Kidney epithelial cell (primary cell): ENCODE measurements around the gene SLC4A2. TPM values are rescaled to one million over a fixed set of nuclear protein-coding genes. Genes with fewer than 3 reads are reported as not detected.

ENCODE experiments used
- DNase-seq: peaks from one replicate; pipeline ENCODE4 v3.0.0-alpha.2; 2010; ENCODE audit warnings: low read depth
- H3K27me3 ChIP-seq: 2 replicates; pipeline ENCODE4 v1.6.0; 2011; ENCODE audit warnings: low read length; ENCODE audit not compliant: control insufficient read depth, insufficient read depth
- H3K36me3 ChIP-seq: 2 replicates; pipeline ENCODE4 v1.5.1; 2011; ENCODE audit warnings: low read length; ENCODE audit not compliant: control insufficient read depth, insufficient read depth
- H3K4me3 ChIP-seq: 2 replicates; pipeline ENCODE4 v1.5.1; 2011; ENCODE audit warnings: low read depth, mild to moderate bottlenecking, control low read depth, low read length
- total RNA-seq: library from RNA; depleted of rRNA; stranded (reverse); fragments of >200 nt; gene quantifications from 2 replicates; pipeline ENCODE4 v1.2.3, GENCODE V29; 2015
- TF ChIP-seq, protein P1 (sequence below): IDR thresholded peaks from 2 replicates; pipeline ENCODE4 v1.5.1; 2011; ENCODE audit warnings: mild to moderate bottlenecking, moderate library complexity, low read length, control low read depth, inconsistent platforms; ENCODE audit not compliant: insufficient read depth, poor library complexity, severe bottlenecking

The SLC4A2 gene
- total RNA-seq, 1 donor from 2014 or later, result 166 TPM

DNA sequence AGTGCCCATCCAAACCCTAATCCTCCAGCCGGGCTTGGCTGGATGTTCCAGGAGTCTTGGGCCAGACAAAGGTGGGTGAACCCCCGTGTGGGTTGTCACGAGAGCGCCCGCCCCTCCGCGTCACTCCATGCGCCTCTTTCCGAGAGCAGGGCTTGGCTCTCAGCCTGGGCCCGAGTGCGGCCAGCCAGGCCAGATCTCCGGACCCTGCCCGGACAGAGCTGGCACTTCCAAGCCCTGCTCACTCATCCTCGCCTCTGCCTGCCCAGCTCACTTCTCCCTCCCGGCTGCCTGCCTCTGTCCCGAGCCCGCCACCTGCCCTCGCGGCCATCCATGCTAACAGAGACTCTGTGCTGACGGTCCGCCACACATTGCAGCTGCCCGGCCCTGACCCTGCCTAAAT lies 61.5 kb downstream of the SLC4A2 start:
- H3K4me3 ChIP-seq, result no peak overlapping the region
- H3K36me3 ChIP-seq, result peaks cover 6% of the 10 kb centered on the region
- TF ChIP-seq, protein P1, sequence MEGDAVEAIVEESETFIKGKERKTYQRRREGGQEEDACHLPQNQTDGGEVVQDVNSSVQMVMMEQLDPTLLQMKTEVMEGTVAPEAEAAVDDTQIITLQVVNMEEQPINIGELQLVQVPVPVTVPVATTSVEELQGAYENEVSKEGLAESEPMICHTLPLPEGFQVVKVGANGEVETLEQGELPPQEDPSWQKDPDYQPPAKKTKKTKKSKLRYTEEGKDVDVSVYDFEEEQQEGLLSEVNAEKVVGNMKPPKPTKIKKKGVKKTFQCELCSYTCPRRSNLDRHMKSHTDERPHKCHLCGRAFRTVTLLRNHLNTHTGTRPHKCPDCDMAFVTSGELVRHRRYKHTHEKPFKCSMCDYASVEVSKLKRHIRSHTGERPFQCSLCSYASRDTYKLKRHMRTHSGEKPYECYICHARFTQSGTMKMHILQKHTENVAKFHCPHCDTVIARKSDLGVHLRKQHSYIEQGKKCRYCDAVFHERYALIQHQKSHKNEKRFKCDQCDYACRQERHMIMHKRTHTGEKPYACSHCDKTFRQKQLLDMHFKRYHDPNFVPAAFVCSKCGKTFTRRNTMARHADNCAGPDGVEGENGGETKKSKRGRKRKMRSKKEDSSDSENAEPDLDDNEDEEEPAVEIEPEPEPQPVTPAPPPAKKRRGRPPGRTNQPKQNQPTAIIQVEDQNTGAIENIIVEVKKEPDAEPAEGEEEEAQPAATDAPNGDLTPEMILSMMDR, result no peak
- DNase-seq, result no peak
- no peaks in the 10 kb centered on the region for H3K27me3 ChIP-seq

DNA sequence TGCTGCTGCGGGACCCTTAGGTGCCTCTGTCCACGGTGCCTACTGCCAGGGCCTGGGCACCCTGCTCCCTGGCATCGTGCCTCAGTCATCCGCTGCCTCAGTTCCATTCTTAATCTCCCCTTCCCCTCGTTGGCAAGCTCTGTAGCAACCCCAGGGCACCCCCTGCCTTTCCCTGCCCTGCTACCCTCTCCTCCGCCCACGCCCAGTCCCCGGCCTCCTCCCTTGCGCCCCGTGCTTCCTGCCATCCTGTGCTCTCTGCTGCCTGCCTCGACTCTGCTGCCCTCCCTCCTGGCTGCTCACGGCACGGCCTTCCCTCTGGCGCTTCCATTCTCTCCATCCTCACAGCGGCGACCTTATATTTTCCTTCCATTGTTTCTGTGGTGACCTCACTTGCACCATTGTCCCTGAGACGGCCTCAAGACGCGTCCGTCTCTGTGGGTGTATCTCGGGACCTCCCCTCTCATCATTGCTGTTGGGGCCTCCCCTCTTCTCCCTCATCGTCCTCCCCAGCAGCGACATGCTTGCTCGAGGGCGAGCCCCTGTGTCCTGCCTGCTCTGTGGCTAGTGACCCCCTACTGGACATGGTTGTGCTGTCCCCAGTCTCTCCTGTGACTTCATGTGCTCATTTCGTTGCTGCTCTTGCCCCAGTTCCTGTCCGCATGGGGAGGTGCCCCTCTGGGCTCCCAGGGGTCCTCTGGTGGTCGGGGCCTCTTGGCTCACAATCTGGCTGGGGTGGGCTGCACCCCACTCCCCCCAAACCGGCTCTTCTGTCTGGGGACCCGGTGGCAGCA lies 62.2 kb downstream of the SLC4A2 start:
- DNase-seq, result no peak
- H3K27me3 ChIP-seq, result no peaks in the 10 kb centered on the region
- H3K36me3 ChIP-seq, result peaks cover 6% of the 10 kb centered on the region
- no peak overlapping the region for H3K4me3 ChIP-seq
- TF ChIP-seq, protein P1, result no peak

DNA sequence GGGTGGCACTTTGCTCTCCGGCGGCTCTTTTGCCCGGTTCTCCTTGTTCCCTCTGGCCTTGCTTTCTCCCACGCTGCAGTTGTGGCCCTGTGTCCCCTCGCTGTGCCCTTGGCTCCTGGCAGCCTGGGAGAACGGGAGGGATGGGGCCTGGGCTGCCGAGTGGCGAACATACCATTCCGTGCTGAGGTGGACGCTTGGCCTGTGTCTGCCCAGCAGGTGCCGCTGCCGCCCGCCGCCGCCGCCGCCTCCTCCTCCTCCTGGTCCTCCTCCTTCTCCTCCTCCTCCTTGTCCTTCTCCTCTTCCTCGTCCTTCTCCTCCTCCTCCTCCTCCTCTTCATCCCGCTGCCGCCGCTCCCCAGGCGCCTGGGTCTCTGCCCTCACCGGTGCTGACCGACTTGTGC lies 62.9 kb downstream of the SLC4A2 start:
- no peak overlapping the region for H3K4me3 ChIP-seq
- no peak for DNase-seq
- TF ChIP-seq, protein P1, result peak; percentile 42
- no peaks in the 10 kb centered on the region for H3K27me3 ChIP-seq
- peaks cover 6% of the 10 kb centered on the region for H3K36me3 ChIP-seq

DNA sequence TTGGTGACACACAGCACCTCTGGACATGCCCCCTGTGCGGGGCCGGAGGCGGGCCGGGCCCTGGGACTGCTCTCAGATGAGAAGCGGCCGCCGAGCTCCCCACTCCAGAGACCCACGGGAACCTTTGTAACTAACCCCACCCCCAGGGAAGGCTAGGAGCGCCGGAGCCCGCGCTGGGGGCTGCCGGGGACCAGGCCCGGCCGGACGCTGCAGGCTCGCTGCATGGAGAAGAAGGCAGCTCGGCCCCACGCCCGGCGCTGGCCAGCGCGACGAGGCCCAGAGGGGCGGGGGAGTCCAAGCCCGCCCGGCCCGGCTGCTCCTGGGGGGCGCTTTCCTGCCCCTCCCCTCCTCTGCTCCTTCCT lies 63.4 kb downstream of the SLC4A2 start:
- DNase-seq, result no peak
- no peaks in the 10 kb centered on the region for H3K27me3 ChIP-seq
- peaks cover 6% of the 10 kb centered on the region for H3K36me3 ChIP-seq
- no peak overlapping the region for H3K4me3 ChIP-seq
- TF ChIP-seq, protein P1, result no peak

DNA sequence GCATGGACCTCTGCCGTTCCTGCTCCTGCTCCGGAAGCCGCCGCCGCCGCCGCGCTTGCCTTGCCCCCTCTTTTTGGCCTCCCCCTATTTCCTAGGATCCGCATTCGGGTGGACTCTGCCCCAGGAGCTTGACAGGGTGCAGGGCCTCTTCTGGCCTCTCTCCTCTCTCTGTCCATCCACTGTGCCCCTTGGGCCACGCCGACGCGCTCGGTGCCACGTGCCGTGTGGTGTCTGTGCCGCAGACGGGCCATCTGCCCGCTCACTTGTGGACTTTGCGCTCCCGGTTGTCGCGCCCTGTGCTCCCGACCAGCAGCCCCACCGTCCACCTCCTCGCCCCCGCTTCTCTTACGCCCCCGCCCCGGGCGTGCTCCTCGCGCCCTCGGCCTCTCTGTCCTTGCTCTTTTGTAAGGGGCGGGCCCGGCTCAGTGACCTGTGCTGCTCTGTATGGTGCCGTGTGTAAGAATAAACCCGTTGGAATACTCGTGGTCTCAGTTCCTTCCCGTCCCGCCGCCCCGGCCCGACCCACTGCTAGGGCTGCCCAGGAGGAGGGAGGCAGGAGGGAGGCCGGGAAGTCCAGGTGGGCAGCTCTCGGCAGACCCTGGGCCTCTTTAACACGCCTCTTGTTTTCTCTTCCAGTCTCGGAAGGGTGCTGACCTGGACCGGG lies 63.9 kb downstream of the SLC4A2 start:
- Histone ChIP-seq H3K36me3 (peaks cover 6% of the 10 kb centered on the region), H3K27me3 (no peaks in the 10 kb centered on the region), H3K4me3 (no peak overlapping the region)
- TF ChIP-seq, protein P1, result no peak
- no peak for DNase-seq
